HepG2 (cell line): ENCODE data around the gene HECTD3. TPM values are rescaled to one million over a fixed set of nuclear protein-coding genes. Genes with fewer than 3 reads are reported as not detected.

ENCODE experiments used
- ATAC-seq: fragments of 200-7000 bp; cut with Tn5 transposase; 3 replicates; pipeline ENCODE4 v1.9.1; 2020; ENCODE audit warnings: mild to moderate bottlenecking, moderate library complexity
- BruUV-seq: library from RNA; stranded (reverse); fragments of 400-500 nt; replicated peaks from 2 replicates; lab custom pipeline; 2021; lab: Mats Ljungman, UMichigan
- CTCF ChIA-PET: fragments of 300-600 bp; formaldehyde crosslinking; extraction: SDS; loops from one replicate; lab custom pipeline; 2021; ENCODE audit warnings: low total read pairs, inconsistent platforms, low intra/inter-chr PET ratio; lab: Yijun Ruan, JAX
- POLR2A ChIA-PET: fragments of 350-600 bp; sonication (Branson Sonifier 250); formaldehyde crosslinking; loops from one replicate; lab custom pipeline; 2020; ENCODE audit warnings: antibody characterized with exemption, inconsistent platforms; lab: Yijun Ruan, JAX
- DNase-seq: peaks from one replicate; pipeline ENCODE4 v3.0.0-alpha.2; 2015; ENCODE audit warnings: low spot score
- FAIRE-seq: peaks from 3 replicates; lab custom pipeline; 2011; peaks lifted over from hg19 to GRCh38; lab: Jason Lieb, UNC
- H2AFZ ChIP-seq: one replicate; pipeline ENCODE4 v1.6.1; 2011; ENCODE audit warnings: low read length, inconsistent platforms
- H3K27ac ChIP-seq: fragments of 300-600 bp; 3 replicates; pipeline ENCODE4 v1.8.0; 2011; ENCODE audit warnings: mixed run types, mild to moderate bottlenecking, mixed read lengths, low read length, inconsistent platforms; ENCODE audit not compliant: insufficient read depth; ENCODE audit errors: extremely low read length
- H3K27me3 ChIP-seq, 2 experiments: fragments of 200-600 bp in 1 of 2; 2 replicates in 1 of 2; 3 replicates in 1 of 2; pipeline versions ENCODE4 v1.6.0 to v1.8.0; 2011; ENCODE audit warnings: low read length in 2 of 2, mild to moderate bottlenecking in 2 of 2, moderate library complexity in 2 of 2, inconsistent platforms in 1 of 2; ENCODE audit not compliant: insufficient read depth in 2 of 2, control insufficient read depth in 1 of 2
- H3K36me3 ChIP-seq, 2 experiments: fragments of 200-600 bp in 1 of 2; replicated peaks in 1 of 2; 2 replicates in 1 of 2; 3 replicates in 1 of 2; pipeline versions ENCODE4 v1.5.1 to v1.8.0; 2011; ENCODE audit warnings: low read length in 2 of 2, inconsistent platforms in 1 of 2; ENCODE audit not compliant: insufficient read depth in 2 of 2, control insufficient read depth in 1 of 2
- H3K4me1 ChIP-seq: 2 replicates; pipeline ENCODE4 v1.5.1; 2012; ENCODE audit warnings: low read length, inconsistent platforms; ENCODE audit not compliant: insufficient read depth
- H3K4me2 ChIP-seq: 2 replicates; pipeline ENCODE4 v1.6.0; 2011; ENCODE audit warnings: low read depth, low read length, inconsistent platforms
- H3K4me3 ChIP-seq, 3 experiments: fragments of 200-600 bp in 1 of 3; sonication (generic), shearing (Covaris generic) in 1 of 3; replicated peaks in 1 of 3; 2 replicates each; pipeline ENCODE4 v1.5.1; 2011 to 2016; ENCODE audit warnings: low read length in 3 of 3, inconsistent platforms in 2 of 3, low read depth in 2 of 3, mild to moderate bottlenecking in 2 of 3, control low read depth in 1 of 3, mixed read lengths in 1 of 3; ENCODE audit not compliant: insufficient read depth in 1 of 3
- H3K79me2 ChIP-seq: one replicate; pipeline ENCODE4 v1.6.1; 2011; ENCODE audit warnings: low read length, inconsistent platforms; ENCODE audit not compliant: insufficient read depth
- H3K9ac ChIP-seq: 2 replicates; pipeline ENCODE4 v1.6.0; 2011; ENCODE audit warnings: mild to moderate bottlenecking, low read depth, low read length, inconsistent platforms; ENCODE audit not compliant: insufficient read depth
- H3K9me3 ChIP-seq: 2 replicates; pipeline ENCODE4 v1.5.1; 2012; ENCODE audit warnings: mild to moderate bottlenecking, low read length
- H4K20me1 ChIP-seq: 2 replicates; pipeline ENCODE4 v1.6.0; 2011; ENCODE audit warnings: inconsistent platforms, mild to moderate bottlenecking, low read length, moderate library complexity; ENCODE audit not compliant: insufficient read depth
- AGO2 ChIP-seq: fragments of 200-400 bp; formaldehyde crosslinking; optimal IDR thresholded peaks from 2 replicates; pipeline ENCODE3; 2017; ENCODE audit warnings: mild to moderate bottlenecking, low read depth, low read length, moderate library complexity
- ATF2 ChIP-seq: sonication (generic); formaldehyde crosslinking; IDR thresholded peaks from 2 replicates; pipeline ENCODE4 v1.4.0; 2020; ENCODE audit warnings: missing genetic modification reagents
- DNMT1 ChIP-seq: sonication (generic); formaldehyde crosslinking; IDR thresholded peaks from 2 replicates; pipeline ENCODE4 v1.5.1; 2020; ENCODE audit warnings: mild to moderate bottlenecking, missing genetic modification reagents
- ELF1 ChIP-seq: sonication (generic); formaldehyde crosslinking; IDR thresholded peaks from 2 replicates; pipeline ENCODE4 v1.4.0; 2020; ENCODE audit warnings: missing genetic modification reagents
- FOXM1 ChIP-seq: sonication (generic); formaldehyde crosslinking; IDR thresholded peaks from 2 replicates; pipeline ENCODE4 v1.5.0; 2020; ENCODE audit warnings: missing genetic modification reagents
- IKZF4 ChIP-seq: sonication (generic); formaldehyde crosslinking; IDR thresholded peaks from 2 replicates; pipeline ENCODE4 v1.5.1; 2020; ENCODE audit warnings: borderline replicate concordance, mild to moderate bottlenecking, low read depth, missing genetic modification reagents; ENCODE audit errors: not compliant biosample characterization
- JARID2 ChIP-seq: sonication (generic); formaldehyde crosslinking; IDR thresholded peaks from 2 replicates; pipeline ENCODE4 v1.8.1; 2023; ENCODE audit warnings: missing genetic modification reagents, inconsistent platforms; ENCODE audit not compliant: insufficient replicate concordance
- MAFF ChIP-seq: IDR thresholded peaks from 2 replicates; pipeline ENCODE4 v1.6.1; 2011; ENCODE audit warnings: low read depth, low read length, improper control_type of control experiment
- STAT6 ChIP-seq: sonication (generic); formaldehyde crosslinking; IDR thresholded peaks from 2 replicates; pipeline ENCODE4 v1.4.0; 2020; ENCODE audit warnings: missing genetic modification reagents, mild to moderate bottlenecking, borderline replicate concordance
- TP53 ChIP-seq: sonication (generic); formaldehyde crosslinking; conservative IDR thresholded peaks from 2 replicates; pipeline ENCODE4 v1.4.0; 2020; ENCODE audit warnings: missing genetic modification reagents
- ZC3H4 ChIP-seq: sonication (generic); formaldehyde crosslinking; IDR thresholded peaks from 2 replicates; pipeline ENCODE4 v1.4.0; 2020; ENCODE audit warnings: missing genetic modification reagents, borderline replicate concordance
- ZNF567 ChIP-seq: sonication (generic); formaldehyde crosslinking; IDR thresholded peaks from 2 replicates; pipeline ENCODE4 v1.8.1; 2023; ENCODE audit warnings: mild to moderate bottlenecking, missing genetic modification reagents, borderline replicate concordance
- ZNF770 ChIP-seq: sonication (generic); formaldehyde crosslinking; IDR thresholded peaks from 2 replicates; pipeline ENCODE4 v1.5.0; 2020; ENCODE audit warnings: mild to moderate bottlenecking, missing genetic modification reagents
- ZNF788 ChIP-seq: sonication (generic); formaldehyde crosslinking; IDR thresholded peaks from 2 replicates; pipeline ENCODE4 v1.5.0; 2020; ENCODE audit warnings: mild to moderate bottlenecking, missing genetic modification reagents, borderline replicate concordance
- ZNF790 ChIP-seq: sonication (generic); formaldehyde crosslinking; IDR thresholded peaks from 2 replicates; pipeline ENCODE4 v1.8.0; 2022; ENCODE audit warnings: missing genetic modification reagents, mild to moderate bottlenecking, borderline replicate concordance
- WGBS: methylation state at CpG from one replicate; pipeline ENCODE4 v1.1.6; 2017; ENCODE audit warnings: low lambda C conversion rate; 5-methylcytosine and 5-hydroxymethylcytosine counted together
- in situ Hi-C: cut with HindIII; loops from 2 replicates; pipeline ENCODE4 v1.10.0; 2017; ENCODE audit warnings: low pct_unique_long_range_greater_than_20kb; ENCODE audit not compliant: extremely low pct_ligation_motif_present
- intact Hi-C: fragments of 100-400 bp; cut with micrococcal nuclease; formaldehyde crosslinking; loops from one replicate; pipeline ENCODE4 v1.10.0; 2022; ENCODE audit not compliant: unreplicated experiment
- polyA plus RNA-seq, 8 experiments: library from polyadenylated mRNA; depleted of rRNA in 3 of 8; stranded (reverse) in 7 of 8; unstranded in 1 of 8; fragments of >200 nt; fragmentation: Illumina TruSeq in 4 of 8; extraction: Trizol in 4 of 8; gene quantifications; 2 replicates each; pipeline versions ENCODE4 v1.2.1 to v1.2.3, GENCODE V29; 2011 to 2016; ENCODE audit warnings: low read depth in 4 of 8, missing spikeins in 1 of 8, mixed read lengths in 1 of 8; ENCODE audit not compliant: insufficient read depth in 1 of 8
- total RNA-seq, 5 experiments: library from RNA; depleted of rRNA; stranded (reverse); fragments of >200 nt; fragmentation: Illumina TruSeq; extraction: Trizol; gene quantifications; 2 replicates each; pipeline ENCODE4 v1.2.3, GENCODE V29; 2016; ENCODE audit warnings: low read depth in 1 of 5
- TF ChIP-seq, protein P1 (sequence below): sonication (generic); formaldehyde crosslinking; IDR thresholded peaks from 2 replicates; pipeline ENCODE4 v1.5.1; 2020; ENCODE audit warnings: mild to moderate bottlenecking, missing genetic modification reagents, moderate library complexity

HECTD3 gene
- total and polyA plus RNA-seq, 2 of the 13 experiments (the other 11 are each of a cell fraction or from before 2014, with no cell fraction given) = 18.6 to 24.5 TPM

- TF ChIP-seq TP53 (CRISPR knock-in tag) (no peak), JARID2 (no peak), ZNF788 (CRISPR knock-in tag) (no peak), ELF1 (CRISPR knock-in tag) (no peak), ZNF770 (no peak), IKZF4 (CRISPR knock-in tag) (no peak), ZNF567 (CRISPR knock-in tag) (no peak), ZNF790 (CRISPR knock-in tag) (no peak), AGO2 (no peak), ATF2 (CRISPR knock-in tag) (no peak), FOXM1 (CRISPR knock-in tag) (no peak), DNMT1 (CRISPR knock-in tag) (no peak), MAFF (no peak), ZC3H4 (no peak), STAT6 (CRISPR knock-in tag) (no peak)
- TF ChIP-seq, protein P1, sequence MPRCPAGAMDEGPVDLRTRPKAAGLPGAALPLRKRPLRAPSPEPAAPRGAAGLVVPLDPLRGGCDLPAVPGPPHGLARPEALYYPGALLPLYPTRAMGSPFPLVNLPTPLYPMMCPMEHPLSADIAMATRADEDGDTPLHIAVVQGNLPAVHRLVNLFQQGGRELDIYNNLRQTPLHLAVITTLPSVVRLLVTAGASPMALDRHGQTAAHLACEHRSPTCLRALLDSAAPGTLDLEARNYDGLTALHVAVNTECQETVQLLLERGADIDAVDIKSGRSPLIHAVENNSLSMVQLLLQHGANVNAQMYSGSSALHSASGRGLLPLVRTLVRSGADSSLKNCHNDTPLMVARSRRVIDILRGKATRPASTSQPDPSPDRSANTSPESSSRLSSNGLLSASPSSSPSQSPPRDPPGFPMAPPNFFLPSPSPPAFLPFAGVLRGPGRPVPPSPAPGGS = no peak
- WGBS = 60% methylated on average over 1 of the region's 1 CpG
- H3K36me3 ChIP-seq = peaks cover 12 to 51% of the 10 kb centered on the region in 2 experiments
- no peak overlapping the region for H3K4me2 ChIP-seq
- H3K9me3 ChIP-seq = no peaks in the 10 kb centered on the region
- no peak overlapping the region for H3K9ac ChIP-seq
- H2AFZ ChIP-seq = no peak overlapping the region
- no peak for ATAC-seq
- ChIA-PET CTCF (no interaction called here), POLR2A (no interaction called here)
- intact Hi-C loops (no loop called here), in situ Hi-C loops (no loop called here)
- no peaks in the 10 kb centered on the region for H3K4me1 ChIP-seq
- H3K27me3 ChIP-seq = no peaks in the 10 kb centered on the region
- H3K27ac ChIP-seq = no peak overlapping the region
- FAIRE-seq = no peak
- no peaks in the 10 kb centered on the region for H4K20me1 ChIP-seq
- no TSS peak for BruUV-seq
- H3K79me2 ChIP-seq = no peaks in the 10 kb centered on the region
- no peak for DNase-seq
- no peak overlapping the region for H3K4me3 ChIP-seq
Measured at GRCh38 chr1:45057542-45057941, 46.4 kb upstream of the HECTD3 start.
